ENCODE results near the gene LRP2. TPM values are rescaled to one million over a fixed set of nuclear protein-coding genes. Genes with fewer than 3 reads are reported as not detected.
"Not testable (repeated sequence)": the region's sequence is repeated elsewhere in the genome, so short reads cannot be mapped to it uniquely, and the experiment has no call there.

Gene LRP2
- total RNA-seq, 4 donors from 2014 or later, result not detected

DNA sequence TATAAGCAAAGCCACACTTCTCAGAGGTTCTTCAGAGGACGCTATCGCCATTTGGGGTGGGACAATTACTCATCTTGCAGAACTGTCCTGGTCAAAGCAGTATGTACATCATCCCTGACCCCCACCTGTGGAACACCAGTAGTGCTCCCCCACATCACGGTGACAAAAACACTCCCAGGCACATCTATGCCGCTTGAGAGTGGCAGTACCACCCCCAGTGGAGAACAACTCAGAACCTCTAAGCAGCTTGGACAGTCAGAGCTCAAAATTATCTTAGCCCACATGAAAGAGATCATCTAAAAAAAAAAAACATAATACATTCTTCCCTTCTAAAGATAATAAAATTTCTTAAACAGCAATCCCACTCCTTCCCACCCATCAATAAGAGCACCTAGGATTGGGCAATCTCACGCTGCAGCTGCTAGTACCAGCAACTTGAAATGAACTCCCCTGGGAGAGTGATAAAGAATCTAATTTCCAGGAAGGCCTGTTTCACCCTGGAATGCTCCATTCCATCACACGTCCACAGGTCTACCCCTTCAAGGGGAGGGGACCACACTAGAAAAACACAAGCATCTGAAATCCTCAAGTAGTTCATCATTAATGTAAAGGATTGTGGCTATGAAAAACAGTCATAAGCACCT, 31.7 kb downstream of the LRP2 start:
- no peaks in the 10 kb centered on the region for H3K4me1 ChIP-seq
- H3K36me3 ChIP-seq, result no peaks in the 10 kb centered on the region
- no peak overlapping the region for H3K4me3 ChIP-seq
- no peak overlapping the region for H3K27ac ChIP-seq
- TF ChIP-seq POLR2A (IDR thresholded peaks at IDR 0.05), result no peak
- TF ChIP-seq, protein P1, sequence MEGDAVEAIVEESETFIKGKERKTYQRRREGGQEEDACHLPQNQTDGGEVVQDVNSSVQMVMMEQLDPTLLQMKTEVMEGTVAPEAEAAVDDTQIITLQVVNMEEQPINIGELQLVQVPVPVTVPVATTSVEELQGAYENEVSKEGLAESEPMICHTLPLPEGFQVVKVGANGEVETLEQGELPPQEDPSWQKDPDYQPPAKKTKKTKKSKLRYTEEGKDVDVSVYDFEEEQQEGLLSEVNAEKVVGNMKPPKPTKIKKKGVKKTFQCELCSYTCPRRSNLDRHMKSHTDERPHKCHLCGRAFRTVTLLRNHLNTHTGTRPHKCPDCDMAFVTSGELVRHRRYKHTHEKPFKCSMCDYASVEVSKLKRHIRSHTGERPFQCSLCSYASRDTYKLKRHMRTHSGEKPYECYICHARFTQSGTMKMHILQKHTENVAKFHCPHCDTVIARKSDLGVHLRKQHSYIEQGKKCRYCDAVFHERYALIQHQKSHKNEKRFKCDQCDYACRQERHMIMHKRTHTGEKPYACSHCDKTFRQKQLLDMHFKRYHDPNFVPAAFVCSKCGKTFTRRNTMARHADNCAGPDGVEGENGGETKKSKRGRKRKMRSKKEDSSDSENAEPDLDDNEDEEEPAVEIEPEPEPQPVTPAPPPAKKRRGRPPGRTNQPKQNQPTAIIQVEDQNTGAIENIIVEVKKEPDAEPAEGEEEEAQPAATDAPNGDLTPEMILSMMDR (IDR thresholded peaks at IDR 0.05), result no peak
- no peak for DNase-seq
- H3K9me3 ChIP-seq, result no peaks in the 10 kb centered on the region
- no peaks in the 10 kb centered on the region for H3K27me3 ChIP-seq

DNA sequence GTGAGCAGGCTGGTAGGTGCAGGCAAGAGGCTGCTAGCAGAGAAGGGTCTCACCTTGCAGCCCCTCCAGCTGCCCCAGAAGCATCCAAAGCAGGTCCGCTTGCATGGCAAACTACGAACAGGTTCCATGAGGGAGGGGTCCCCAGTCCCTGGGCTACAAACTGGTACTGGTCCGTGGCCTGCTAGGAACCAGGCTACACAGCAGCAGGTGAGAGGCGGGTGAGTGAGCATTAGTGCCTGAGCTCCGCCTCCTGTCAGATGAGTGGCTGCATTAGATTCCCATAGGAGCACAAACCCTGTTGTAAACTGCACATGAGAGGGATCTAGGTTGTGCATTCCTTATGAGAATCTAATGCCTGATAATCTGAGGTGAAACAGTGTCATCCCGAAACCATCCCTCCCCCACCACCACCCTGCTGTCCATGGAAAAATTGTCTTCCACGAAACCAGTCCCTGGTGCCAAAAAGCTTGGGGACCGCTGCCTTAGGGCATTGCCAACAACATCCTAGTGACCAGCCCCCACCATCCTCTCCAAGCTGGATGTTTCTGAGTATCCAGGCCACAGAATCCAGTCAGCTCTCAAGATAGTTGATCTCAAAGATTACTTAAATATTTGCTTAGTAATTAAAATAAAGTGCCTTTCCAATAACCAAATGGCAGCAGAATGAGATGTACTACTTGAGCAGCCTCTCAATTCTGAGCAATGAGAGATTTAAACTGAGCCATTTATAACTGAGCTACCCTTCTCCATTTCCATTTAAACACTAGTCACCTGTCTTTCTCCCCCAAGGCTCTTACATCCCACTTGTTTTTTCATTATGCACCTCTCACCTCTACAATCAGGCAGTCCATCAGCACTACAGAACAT, 32.4 kb downstream of the LRP2 start:
- H3K36me3 ChIP-seq, result no peaks in the 10 kb centered on the region
- H3K4me3 ChIP-seq, result no peak overlapping the region
- no peaks in the 10 kb centered on the region for H3K27me3 ChIP-seq
- TF ChIP-seq, protein P1 (IDR thresholded peaks at IDR 0.05), result no peak
- no peak for TF ChIP-seq POLR2A (IDR thresholded peaks at IDR 0.05)
- no peaks in the 10 kb centered on the region for H3K4me1 ChIP-seq
- H3K9me3 ChIP-seq, result no peaks in the 10 kb centered on the region
- DNase-seq, result no peak
- H3K27ac ChIP-seq, result no peak overlapping the region

DNA sequence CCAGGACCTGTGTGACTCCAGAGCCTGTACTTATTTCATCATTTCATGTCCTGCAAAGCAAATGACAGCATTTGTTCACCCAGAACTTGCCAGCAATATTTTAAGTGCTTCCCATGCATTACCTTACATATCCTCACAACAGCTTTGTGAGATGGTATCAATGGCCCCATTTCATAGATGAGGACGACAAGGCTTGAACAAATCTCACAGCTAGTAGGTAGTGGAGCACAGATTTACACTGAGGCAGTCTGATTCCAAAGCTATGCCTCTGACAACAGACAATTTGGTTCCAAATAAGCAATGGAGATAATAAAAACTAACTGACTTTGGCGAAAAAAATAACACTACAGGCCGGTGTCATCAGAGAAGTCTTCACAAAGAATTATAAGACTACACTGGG, 33.5 kb downstream of the LRP2 start:
- no peaks in the 10 kb centered on the region for H3K27me3 ChIP-seq

DNA sequence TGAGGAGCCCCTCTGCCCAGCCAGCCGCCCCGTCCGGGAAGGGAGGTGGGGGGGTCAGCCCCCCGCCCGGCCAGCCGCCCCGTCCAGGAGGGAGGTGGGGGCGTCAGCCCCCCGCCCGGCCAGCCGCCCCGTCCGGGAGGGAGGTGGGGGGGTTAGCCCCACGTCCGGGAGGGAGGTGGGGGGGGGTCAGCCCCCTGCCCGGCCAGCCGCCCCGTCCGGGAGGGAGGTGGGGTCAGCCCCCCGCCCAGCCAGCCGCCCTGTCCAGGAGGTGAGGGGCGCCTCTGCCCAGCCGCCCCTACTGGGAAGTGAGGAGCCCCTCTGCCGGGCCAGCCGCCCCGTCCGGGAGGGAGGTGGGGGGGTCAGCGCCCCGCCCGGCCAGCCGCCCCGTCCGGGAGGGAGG, 34.5 kb downstream of the LRP2 start:
- not testable (repeated sequence) for H3K4me1 ChIP-seq, DNase-seq, H3K9me3 ChIP-seq, H3K4me3 ChIP-seq, H3K27ac ChIP-seq, H3K27me3 ChIP-seq, H3K36me3 ChIP-seq

More for the DNA sequence above, 33.5 kb downstream of the LRP2 start:
- Histone ChIP-seq H3K36me3 (no peaks in the 10 kb centered on the region), H3K4me1 (no peaks in the 10 kb centered on the region), H3K4me3 (no peak overlapping the region), H3K27ac (no peak overlapping the region), H3K9me3 (no peaks in the 10 kb centered on the region)
- TF ChIP-seq, protein P1 (IDR thresholded peaks at IDR 0.05), result no peak
- TF ChIP-seq POLR2A (IDR thresholded peaks at IDR 0.05), result no peak
- DNase-seq, result no peak

DNA sequence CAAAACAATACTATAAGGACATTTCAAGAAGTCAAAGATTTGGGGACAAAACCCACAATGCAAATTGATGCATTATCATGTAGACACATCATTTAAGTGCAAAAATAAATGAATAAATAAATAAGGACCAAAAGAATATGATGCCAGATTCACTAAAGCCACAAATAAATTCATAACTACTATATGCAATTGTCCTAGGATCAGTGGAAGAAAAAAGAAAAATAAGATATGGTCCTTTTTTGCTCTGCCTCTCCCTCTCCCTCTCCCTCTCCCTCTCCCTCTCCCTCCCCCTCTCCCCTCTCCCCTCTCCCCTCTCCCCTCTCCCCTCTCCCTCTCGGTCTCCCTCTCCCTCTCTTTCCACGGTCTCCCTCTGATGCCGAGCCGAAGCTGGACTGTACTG, 36.4 kb downstream of the LRP2 start:
- DNase-seq, H3K4me1 ChIP-seq, H3K36me3 ChIP-seq, H3K27me3 ChIP-seq, H3K4me3 ChIP-seq, H3K27ac ChIP-seq, H3K9me3 ChIP-seq: not testable (repeated sequence)

DNA sequence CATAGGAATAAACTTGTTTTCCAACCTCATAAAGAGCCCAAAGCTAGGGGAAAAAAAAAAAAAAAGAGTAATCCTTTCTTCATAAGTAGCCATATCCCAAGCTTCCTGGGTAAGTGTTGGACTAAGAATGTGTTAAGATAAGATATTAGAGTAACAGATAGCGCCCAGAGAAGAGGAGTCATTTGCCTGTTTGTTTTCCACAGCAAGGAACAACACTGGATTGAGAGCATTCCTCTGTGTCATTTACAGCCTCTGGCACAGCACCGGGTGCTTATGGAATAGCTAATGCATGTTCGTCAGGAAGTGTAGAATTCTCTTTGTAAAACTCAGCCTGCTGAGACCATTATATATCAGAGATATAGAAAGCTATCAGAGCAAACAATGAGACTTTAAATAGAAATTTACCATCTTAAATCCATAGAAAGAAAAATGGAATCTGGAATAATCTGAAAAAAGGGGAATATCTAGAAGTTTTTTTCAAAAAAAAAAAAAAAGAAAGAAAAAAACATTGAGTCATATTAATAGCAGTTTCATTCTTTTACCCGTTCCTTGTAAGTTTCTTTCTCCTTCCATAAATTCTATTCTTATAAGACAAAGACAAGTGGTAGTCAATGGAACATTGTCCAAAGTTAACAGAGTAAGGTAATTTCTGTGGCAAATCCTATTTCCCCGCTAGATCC, 37.6 kb downstream of the LRP2 start:
- TF ChIP-seq, protein P1 (IDR thresholded peaks at IDR 0.05), result no peak
- no peak for TF ChIP-seq POLR2A (IDR thresholded peaks at IDR 0.05)

More for the DNA sequence above, 37.6 kb downstream of the LRP2 start:
- Histone ChIP-seq H3K36me3 (no peaks in the 10 kb centered on the region), H3K27ac (no peak overlapping the region), H3K4me1 (no peaks in the 10 kb centered on the region), H3K4me3 (no peak overlapping the region), H3K27me3 (no peaks in the 10 kb centered on the region), H3K9me3 (no peaks in the 10 kb centered on the region)
- no peak for DNase-seq
